H1 (cell line): Measurements from ENCODE around the gene ACTR2. TPM values are rescaled to one million over a fixed set of nuclear protein-coding genes. Genes with fewer than 3 reads are reported as not detected.

Source experiments
- CHD2 ChIP-seq: IDR thresholded peaks from 2 replicates; pipeline ENCODE4 v1.6.1; 2012; ENCODE audit warnings: low read length, improper control_type of control experiment
- EP300 ChIP-seq, 2 experiments: IDR thresholded peaks; 1 replicate in 1 of 2; 2 replicates in 1 of 2; pipeline ENCODE4 v1.6.1; 2011 to 2012; ENCODE audit warnings: low read depth in 2 of 2, low read length in 2 of 2, mild to moderate bottlenecking in 2 of 2, borderline replicate concordance in 1 of 2, inconsistent platforms in 1 of 2, moderate library complexity in 1 of 2
- FOSL1 ChIP-seq: IDR thresholded peaks from 2 replicates; pipeline ENCODE4 v1.6.1; 2011; ENCODE audit warnings: mild to moderate bottlenecking, low read depth, low read length, moderate library complexity; ENCODE audit not compliant: insufficient read depth
- GABPA ChIP-seq: IDR thresholded peaks from 2 replicates; pipeline ENCODE4 v1.6.1; 2011; ENCODE audit warnings: mild to moderate bottlenecking, low read length, moderate library complexity, borderline replicate concordance; ENCODE audit not compliant: insufficient read depth
- MAFK ChIP-seq: IDR thresholded peaks from 2 replicates; pipeline ENCODE4 v1.6.1; 2012; ENCODE audit warnings: low read depth, mild to moderate bottlenecking, improper control_type of control experiment, low read length
- POLR2AphosphoS5 ChIP-seq: IDR thresholded peaks from 2 replicates; pipeline ENCODE4 v1.6.1; 2011; ENCODE audit warnings: low read depth, low read length
- RNF2 ChIP-seq: fragments of 200-900, 300-1000 bp; sonication (generic); IDR thresholded peaks from 2 replicates; pipeline ENCODE4 v1.7.1; 2016; ENCODE audit warnings: borderline replicate concordance, low read depth, mild to moderate bottlenecking, antibody characterized with exemption, low read length; ENCODE audit not compliant: poor library complexity, severe bottlenecking; ENCODE audit errors: missing control alignments
- SP1 ChIP-seq: IDR thresholded peaks from 2 replicates; pipeline ENCODE4 v1.6.1; 2011; ENCODE audit warnings: low read depth, low read length
- YY1 ChIP-seq: IDR thresholded peaks from 2 replicates; pipeline ENCODE4 v1.6.1; 2011; ENCODE audit warnings: low read depth, mild to moderate bottlenecking, low read length
- polyA plus RNA-seq, 7 experiments: library from polyadenylated mRNA; depleted of rRNA in 3 of 7; stranded (reverse) in 5 of 7; unstranded in 2 of 7; fragments of >200 nt in 5 of 7; fragments of 200-250 nt in 2 of 7; gene quantifications; 1 replicate in 5 of 7; 2 replicates in 1 of 7; 4 replicates in 1 of 7; pipeline versions ENCODE4 v1.2.1 to v1.2.3, GENCODE V29; 2011 to 2013; ENCODE audit warnings: missing spikeins in 2 of 7, mixed read lengths in 2 of 7
- total RNA-seq: library from RNA; stranded (reverse); fragmentation: NEBNext Ultra II Directional; extraction: Animal tissue kit (Norgen Biotek cat#: 25700); gene quantifications from 2 replicates; pipeline ENCODE4 v1.2.1, GENCODE V29; 2021

Gene ACTR2
- total and polyA plus RNA-seq, 2 of the 8 experiments (the other 6 are each of a cell fraction or from before 2014, with no cell fraction given) = 28.3 to 171 TPM

DNA sequence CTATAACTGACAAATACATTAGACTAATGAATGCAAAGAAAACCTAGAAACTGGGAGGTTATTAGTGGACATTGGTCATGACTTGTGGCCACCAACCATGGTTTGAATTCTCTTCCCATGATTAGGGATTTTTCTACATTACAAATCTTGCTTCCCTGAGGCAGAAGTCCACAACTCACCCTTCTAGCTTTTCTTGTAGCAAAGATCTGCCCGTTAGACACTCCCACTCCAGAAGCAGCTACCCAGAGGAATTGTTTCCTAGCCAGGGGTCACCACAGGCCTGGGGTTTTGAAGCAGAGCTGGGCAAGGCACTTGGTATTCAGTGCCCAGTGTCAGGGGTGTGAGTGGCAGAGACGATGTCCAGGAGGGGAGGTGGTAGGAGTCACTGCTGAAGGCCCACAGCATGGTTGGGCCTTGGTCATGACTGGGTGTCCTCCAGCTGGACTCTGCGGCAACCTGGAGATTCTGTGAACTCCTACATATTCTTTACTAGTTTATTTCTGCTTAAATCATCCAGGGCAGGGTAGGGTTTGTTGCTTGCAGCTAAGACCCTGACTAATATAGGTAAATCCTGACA is 54.9 kb downstream of the ACTR2 start (continued):
- TF ChIP-seq GABPA (no peak), FOSL1 (no peak), SP1 (no peak), MAFK (no peak), RNF2 (no peak), YY1 (no peak), EP300 (IDR thresholded peaks at IDR 0.05; ENCODE audit: borderline replicate concordance in 1 of 2, low read depth in 2 of 2, low read length in 2 of 2) (no peak), CHD2 (no peak), POLR2AphosphoS5 (no peak)
- TF ChIP-seq, all 59 proteins: peak for 0
